Neural cell (in vitro differentiated cells): Measurements from ENCODE around the gene PBX1. TPM values are rescaled to one million over a fixed set of nuclear protein-coding genes. Genes with fewer than 3 reads are reported as not detected.

Experiments used
- H2AFZ ChIP-seq: fragments of 200-600, 300-800 bp; sonication (generic), shearing (Covaris generic); 2 replicates; pipeline ENCODE4 v1.6.0; 2014; ENCODE audit warnings: low read depth, mild to moderate bottlenecking, antibody characterized with exemption, low read length, moderate library complexity
- H3F3A ChIP-seq: fragments of 200-600 bp; shearing (Covaris generic); 2 replicates; pipeline ENCODE4 v1.6.1; 2016; ENCODE audit warnings: mild to moderate bottlenecking, moderate library complexity, mixed read lengths, antibody characterized with exemption, low read length; ENCODE audit not compliant: insufficient read depth, poor library complexity, severe bottlenecking
- H3K27ac ChIP-seq: fragments of 200-600, 300-800 bp; sonication (generic), shearing (Covaris generic); 2 replicates; pipeline ENCODE4 v1.5.1; 2014; ENCODE audit warnings: mild to moderate bottlenecking, low read length, moderate library complexity
- H3K27me3 ChIP-seq: fragments of 300-800, 200-600 bp; sonication (generic), shearing (Covaris generic); 2 replicates; pipeline ENCODE4 v1.6.0; 2014; ENCODE audit warnings: mild to moderate bottlenecking, low read depth, low read length, moderate library complexity; ENCODE audit not compliant: insufficient read depth
- H3K36me3 ChIP-seq: fragments of 300-800, 200-600 bp; sonication (generic), shearing (Covaris generic); 2 replicates; pipeline ENCODE4 v1.5.1; 2014; ENCODE audit warnings: mild to moderate bottlenecking, antibody characterized with exemption, low read length, moderate library complexity; ENCODE audit not compliant: insufficient read depth
- H3K4me2 ChIP-seq: fragments of 300-800, 200-600 bp; sonication (generic), shearing (Covaris generic); 2 replicates; pipeline ENCODE4 v1.6.0; 2014; ENCODE audit warnings: mild to moderate bottlenecking, low read length
- H3K4me3 ChIP-seq: fragments of 300-800, 200-600 bp; sonication (generic), shearing (Covaris generic); 2 replicates; pipeline ENCODE4 v1.5.1; 2014; ENCODE audit warnings: mild to moderate bottlenecking, low read length, moderate library complexity
- H3K79me2 ChIP-seq: fragments of 200-600 bp; shearing (Covaris generic); replicated peaks from 2 replicates; pipeline ENCODE4 v1.6.0; 2014; ENCODE audit warnings: mild to moderate bottlenecking, low read length, moderate library complexity; ENCODE audit not compliant: insufficient read depth
- H3K9ac ChIP-seq: fragments of 300-800, 200-600 bp; sonication (generic), shearing (Covaris generic); 2 replicates; pipeline ENCODE4 v1.6.1; 2016; ENCODE audit warnings: mild to moderate bottlenecking, low read length, mixed read lengths
- H3K9me2 ChIP-seq: fragments of 200-600 bp; shearing (Covaris generic); 2 replicates; pipeline ENCODE4 v1.6.1; 2016; ENCODE audit warnings: mild to moderate bottlenecking, low read length, mixed read lengths; ENCODE audit not compliant: insufficient read depth
- H3K9me3 ChIP-seq: fragments of 200-600, 300-800 bp; sonication (generic), shearing (Covaris generic); 2 replicates; pipeline ENCODE4 v1.6.1; 2016; ENCODE audit warnings: mild to moderate bottlenecking, mixed run types, low read length, moderate library complexity, mixed read lengths
- H4K20me1 ChIP-seq: fragments of 200-600 bp; shearing (Covaris generic); 2 replicates; pipeline ENCODE4 v1.6.1; 2016; ENCODE audit warnings: mild to moderate bottlenecking, mixed run types; ENCODE audit not compliant: insufficient read depth
- CTCF ChIP-seq: fragments of 450-650 bp; IDR thresholded peaks from 2 replicates; pipeline ENCODE4 v1.5.1; 2014; ENCODE audit warnings: antibody characterized with exemption, mild to moderate bottlenecking, moderate library complexity; ENCODE audit not compliant: poor library complexity, severe bottlenecking
- EP300 ChIP-seq: fragments of 450-650 bp; conservative IDR thresholded peaks from 2 replicates; pipeline ENCODE4 v1.6.1; 2014; ENCODE audit warnings: antibody characterized with exemption, mild to moderate bottlenecking, moderate library complexity; ENCODE audit not compliant: poor library complexity, severe bottlenecking
- EZH2 ChIP-seq: fragments of 200-600, 300-800 bp; shearing (Covaris generic), sonication (generic); IDR thresholded peaks from 2 replicates; pipeline ENCODE4 v1.6.1; 2014; ENCODE audit warnings: antibody characterized with exemption, low read length, borderline replicate concordance, mild to moderate bottlenecking; ENCODE audit not compliant: insufficient read depth, poor library complexity, severe bottlenecking
- MXI1 ChIP-seq: fragments of 450-650 bp; conservative IDR thresholded peaks from 2 replicates; pipeline ENCODE4 v1.6.1; 2014; ENCODE audit warnings: antibody characterized with exemption, mild to moderate bottlenecking; ENCODE audit not compliant: poor library complexity, severe bottlenecking
- POLR2AphosphoS5 ChIP-seq: IDR thresholded peaks from 2 replicates; pipeline ENCODE4 v1.6.1; 2012
- RAD21 ChIP-seq: fragments of 450-650 bp; conservative IDR thresholded peaks from 2 replicates; pipeline ENCODE4 v1.6.1; 2014; ENCODE audit warnings: antibody characterized with exemption, mild to moderate bottlenecking, moderate library complexity
- REST ChIP-seq: IDR thresholded peaks from 2 replicates; pipeline ENCODE4 v1.6.1; 2012; ENCODE audit warnings: borderline replicate concordance
- SMC3 ChIP-seq: fragments of 450-650 bp; conservative IDR thresholded peaks from 2 replicates; pipeline ENCODE4 v1.6.1; 2014; ENCODE audit warnings: antibody characterized with exemption, mild to moderate bottlenecking, moderate library complexity; ENCODE audit not compliant: poor library complexity
- TAF1 ChIP-seq: IDR thresholded peaks from 2 replicates; pipeline ENCODE4 v1.6.1; 2012; ENCODE audit warnings: low read depth
- polyA plus RNA-seq: library from polyadenylated mRNA; depleted of rRNA; stranded (reverse); fragments of >200 nt; gene quantifications from 2 replicates; pipeline ENCODE4 v1.2.3, GENCODE V29; 2014

The PBX1 gene
- polyA plus RNA-seq, 1 donor from 2014 or later, result 42.4 TPM

- Histone ChIP-seq H3K4me2 (no peak overlapping the region), H3K27ac (no peak overlapping the region), H3K4me3 (no peak overlapping the region), H3K9me2 (no peaks in the 10 kb centered on the region), H4K20me1 (no peaks in the 10 kb centered on the region), H3K79me2 (peaks cover 61% of the 10 kb centered on the region), H3K9ac (no peak overlapping the region), H2AFZ (no peak overlapping the region), H3K36me3 (no peaks in the 10 kb centered on the region), H3K9me3 (no peaks in the 10 kb centered on the region), H3K27me3 (no peaks in the 10 kb centered on the region), H3F3A (no peaks in the 10 kb centered on the region)
- no peak for TF ChIP-seq REST
- TF ChIP-seq EP300, result no peak
- no peak for TF ChIP-seq TAF1
- TF ChIP-seq EZH2, result no peak
- TF ChIP-seq POLR2AphosphoS5, result no peak
- TF ChIP-seq CTCF, result no peak
These were observed 204.1 kb downstream of the PBX1 start for GRCh38 chr1:164763098-164763497.

GRCh38 chr1:164764333-164764732, 205.3 kb downstream of the PBX1 start:
- Histone ChIP-seq H3K9me3 (no peaks in the 10 kb centered on the region), H3K4me3 (no peak overlapping the region), H3K4me2 (no peak overlapping the region), H3K27me3 (no peaks in the 10 kb centered on the region), H3K9me2 (no peaks in the 10 kb centered on the region), H3F3A (no peaks in the 10 kb centered on the region), H2AFZ (no peak overlapping the region), H4K20me1 (no peaks in the 10 kb centered on the region), H3K79me2 (peaks cover 56% of the 10 kb centered on the region), H3K36me3 (no peaks in the 10 kb centered on the region), H3K9ac (no peak overlapping the region), H3K27ac (no peak overlapping the region)
- TF ChIP-seq REST (no peak), MXI1 (no peak), EP300 (no peak), SMC3 (no peak), TAF1 (no peak), EZH2 (no peak), RAD21 (no peak)
